ENCODE results near the gene CTNNA3. TPM values are rescaled to one million over a fixed set of nuclear protein-coding genes. Genes with fewer than 3 reads are reported as not detected.

The CTNNA3 gene
- total RNA-seq, 1 experiment from 2014 or later: 0.85 TPM

- H3K4me1 ChIP-seq (ENCODE audit: control insufficient read depth, insufficient read depth, low read length): no peaks in the 10 kb centered on the region
- TF ChIP-seq CTCF (IDR thresholded peaks at IDR 0.05): no peak
- no peak for TF ChIP-seq SIN3A (IDR thresholded peaks at IDR 0.05; ENCODE audit: borderline replicate concordance, insufficient read depth, low read depth, low read length)
- TF ChIP-seq REST (IDR thresholded peaks at IDR 0.05; ENCODE audit: insufficient read depth in 1 of 2, low read depth in 2 of 2, low read length in 1 of 2): no peak
- no peak for TF ChIP-seq POLR2AphosphoS5 (IDR thresholded peaks at IDR 0.05; ENCODE audit: low read depth, low read length)
- TF ChIP-seq TCF7L2 (IDR thresholded peaks at IDR 0.05; ENCODE audit: low read depth, low read length): no peak
- intact Hi-C loops (cut with micrococcal nuclease; ENCODE audit: unreplicated experiment) (no loop called here), in situ Hi-C loops (cut with HindIII; ENCODE audit: low pct_unique_long_range_greater_than_20kb, low sequenced_read_pairs) (no loop called here)
- no peak for ATAC-seq
- H3K4me3 ChIP-seq (ENCODE audit: low read depth in 2 of 2, low read length in 2 of 2): no peak overlapping the region
- CTCF ChIA-PET: no interaction called here
- no peak overlapping the region for H3K27ac ChIP-seq (ENCODE audit: low read length)
- no peaks in the 10 kb centered on the region for H3K36me3 ChIP-seq (ENCODE audit: control insufficient read depth, insufficient read depth, low read length)
- no TSS peak for BruUV-seq (replicated peaks)
- POLR2A ChIA-PET: no interaction called here
- DNase-seq (ENCODE audit: low read depth, low spot score): no peak
- no peaks in the 10 kb centered on the region for H3K9me3 ChIP-seq (ENCODE audit: control insufficient read depth, insufficient read depth, low read depth, low read length)
- no peaks in the 10 kb centered on the region for H3K27me3 ChIP-seq (ENCODE audit: control insufficient read depth, insufficient read depth, low read length)
These were observed 981.3 kb downstream of the CTNNA3 start for GRCh38 chr10:66714741-66715140.

GRCh38 chr10:66713387-66713786 is 982.6 kb downstream of the CTNNA3 start:
- no peaks in the 10 kb centered on the region for H3K36me3 ChIP-seq (ENCODE audit: control insufficient read depth, insufficient read depth, low read length)
- ChIA-PET POLR2A (no interaction called here), CTCF (no interaction called here)
- no peaks in the 10 kb centered on the region for H3K4me1 ChIP-seq (ENCODE audit: control insufficient read depth, insufficient read depth, low read length)
- H3K27ac ChIP-seq (ENCODE audit: low read length): no peak overlapping the region
- no peak overlapping the region for H3K4me3 ChIP-seq (ENCODE audit: low read depth in 2 of 2, low read length in 2 of 2)
- in situ Hi-C loops (cut with HindIII; ENCODE audit: low pct_unique_long_range_greater_than_20kb, low sequenced_read_pairs): no loop called here
- no peak for ATAC-seq
- H3K27me3 ChIP-seq (ENCODE audit: control insufficient read depth, insufficient read depth, low read length): no peaks in the 10 kb centered on the region
- DNase-seq (ENCODE audit: low read depth, low spot score): no peak
- TF ChIP-seq CTCF (IDR thresholded peaks at IDR 0.05) (no peak), REST (IDR thresholded peaks at IDR 0.05; ENCODE audit: insufficient read depth in 1 of 2, low read depth in 2 of 2, low read length in 1 of 2) (no peak), SIN3A (IDR thresholded peaks at IDR 0.05; ENCODE audit: borderline replicate concordance, insufficient read depth, low read depth, low read length) (no peak), TCF7L2 (IDR thresholded peaks at IDR 0.05; ENCODE audit: low read depth, low read length) (no peak), POLR2AphosphoS5 (IDR thresholded peaks at IDR 0.05; ENCODE audit: low read depth, low read length) (no peak)
- H3K9me3 ChIP-seq (ENCODE audit: control insufficient read depth, insufficient read depth, low read depth, low read length): no peaks in the 10 kb centered on the region
- BruUV-seq (replicated peaks): no TSS peak
- intact Hi-C loops (cut with micrococcal nuclease; ENCODE audit: unreplicated experiment): no loop called here
